ENCODE measurements around the gene HSPB1.
"Not testable (repeated sequence)": the region's sequence is repeated elsewhere in the genome, so short reads cannot be mapped to it uniquely, and the experiment has no call there.

The HSPB1 gene

DNA sequence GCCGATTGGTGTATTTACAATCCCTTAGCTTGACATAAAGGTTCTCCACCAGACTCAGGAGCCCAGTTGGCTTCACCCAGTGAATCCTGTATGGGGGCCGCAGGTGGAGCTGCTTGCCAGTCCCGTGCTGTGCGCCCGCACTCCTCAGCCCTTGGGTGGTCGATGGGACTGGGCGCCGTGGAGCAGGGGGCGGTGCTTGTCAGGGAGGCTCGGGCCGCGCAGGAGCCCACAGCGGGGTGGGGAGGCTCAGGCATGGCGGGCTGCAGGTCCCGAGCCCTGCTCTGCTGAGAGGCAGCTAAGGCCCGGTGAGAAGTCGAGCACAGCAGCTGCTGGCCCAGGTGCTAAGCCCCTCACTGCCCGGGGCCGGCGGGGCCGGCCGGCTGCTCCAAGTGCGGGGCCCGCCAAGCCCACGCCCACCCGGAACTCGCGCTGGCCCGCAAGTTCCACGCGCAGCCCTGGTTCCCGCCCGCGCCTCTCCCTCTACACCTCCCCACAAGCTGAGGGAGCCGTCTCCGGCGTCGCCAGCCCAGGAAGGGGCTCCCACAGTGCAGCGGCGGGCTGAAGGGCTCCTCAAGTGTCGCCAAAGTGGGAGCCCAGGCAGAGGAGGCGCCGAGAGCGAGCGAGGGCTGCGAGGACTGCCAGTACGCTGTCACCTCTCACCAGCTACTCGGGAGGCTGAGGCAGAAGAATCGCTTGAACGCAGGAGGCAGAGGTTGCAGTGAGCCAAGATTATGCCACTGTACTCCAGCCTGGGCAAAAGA is 7.0 kb downstream of the HSPB1 start:
- not testable (repeated sequence) for FAIRE-seq

GRCh38 chr7:76310102-76310957 is 7.9 kb downstream of the HSPB1 start:
- FAIRE-seq, result no peak

DNA sequence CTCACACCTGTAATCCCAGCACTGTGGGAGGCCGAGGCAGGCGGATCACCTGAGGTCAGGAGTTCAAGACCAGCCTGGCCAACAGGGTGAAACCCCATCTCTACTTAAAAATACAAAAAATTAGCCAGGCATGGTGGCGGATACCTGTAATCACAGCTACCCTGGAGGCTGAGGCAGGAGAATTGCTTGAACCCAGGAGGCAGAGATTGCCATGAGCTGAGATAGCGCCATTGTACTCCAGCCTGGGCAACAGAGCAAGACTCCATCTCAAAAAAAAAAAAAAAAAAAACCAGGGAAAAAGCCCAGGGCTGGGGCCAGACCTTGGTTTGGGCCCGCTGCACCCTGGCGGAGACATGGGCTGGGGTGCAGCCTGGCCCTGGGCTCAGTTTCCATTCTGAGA is 9.4 kb downstream of the HSPB1 start:
- not testable (repeated sequence) for FAIRE-seq

GRCh38 chr7:76314042-76314721 is 11.7 kb downstream of the HSPB1 start:
- FAIRE-seq, result no peak

- not testable (repeated sequence) for FAIRE-seq
Observed at GRCh38 chr7:76314740-76315139, 12.3 kb downstream of the HSPB1 start.

DNA sequence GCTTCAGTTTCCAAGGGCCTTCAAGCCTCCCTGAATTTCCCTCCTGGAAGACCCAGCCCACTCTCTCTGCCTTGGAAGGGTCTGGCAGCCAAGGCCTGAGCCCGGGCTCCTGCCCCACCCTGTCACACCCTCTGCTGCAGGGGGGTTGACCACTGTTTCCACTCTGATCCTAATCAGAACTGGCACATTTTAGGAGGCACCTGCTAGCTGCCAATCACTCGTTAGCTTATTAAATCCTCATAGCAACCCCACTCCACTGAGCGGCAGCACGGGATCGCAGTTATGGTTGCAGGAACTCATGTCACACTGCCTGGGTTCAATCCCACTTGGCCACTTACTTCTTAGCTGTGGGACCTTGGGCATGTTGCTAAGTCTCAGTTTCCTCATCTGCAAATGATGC is 12.9 kb downstream of the HSPB1 start:
- FAIRE-seq, result no peak

GRCh38 chr7:76316984-76317781 is 14.7 kb downstream of the HSPB1 start:
- FAIRE-seq, result no peak

DNA sequence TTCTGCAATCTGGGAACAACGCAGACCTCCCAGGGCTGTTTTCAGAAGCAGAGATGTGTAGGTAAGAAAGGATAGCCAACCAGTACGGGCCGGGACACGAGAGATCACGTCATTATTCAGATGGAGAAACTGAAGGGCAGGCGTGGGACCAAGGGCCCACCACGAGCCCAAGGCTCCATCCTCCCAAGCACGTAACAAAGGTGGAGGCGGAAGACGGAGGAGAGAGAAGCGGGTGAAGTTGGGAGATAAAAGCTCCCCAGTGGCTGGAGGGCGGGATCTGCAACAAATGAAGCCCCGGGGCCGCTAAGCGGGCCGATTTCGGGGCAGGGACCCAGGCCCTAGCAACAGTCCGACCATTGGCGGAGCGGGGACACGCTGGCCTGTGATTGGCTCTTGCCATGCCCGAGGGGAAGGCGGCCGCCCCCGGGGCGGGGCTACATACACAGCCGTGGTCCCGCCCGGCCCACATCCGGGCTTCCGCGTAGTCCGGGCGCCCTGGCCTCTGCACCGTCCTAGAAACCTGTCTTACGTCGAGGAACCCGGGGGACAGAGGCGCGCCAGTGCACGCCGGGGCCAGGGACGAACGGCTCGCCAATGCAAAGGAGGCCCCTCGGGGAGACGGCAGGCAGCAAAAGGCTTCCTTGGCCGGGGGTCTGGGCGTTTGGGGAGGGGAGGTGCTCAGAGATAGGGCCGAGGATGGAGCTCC is 15.5 kb downstream of the HSPB1 start:
- no peak for FAIRE-seq

DNA sequence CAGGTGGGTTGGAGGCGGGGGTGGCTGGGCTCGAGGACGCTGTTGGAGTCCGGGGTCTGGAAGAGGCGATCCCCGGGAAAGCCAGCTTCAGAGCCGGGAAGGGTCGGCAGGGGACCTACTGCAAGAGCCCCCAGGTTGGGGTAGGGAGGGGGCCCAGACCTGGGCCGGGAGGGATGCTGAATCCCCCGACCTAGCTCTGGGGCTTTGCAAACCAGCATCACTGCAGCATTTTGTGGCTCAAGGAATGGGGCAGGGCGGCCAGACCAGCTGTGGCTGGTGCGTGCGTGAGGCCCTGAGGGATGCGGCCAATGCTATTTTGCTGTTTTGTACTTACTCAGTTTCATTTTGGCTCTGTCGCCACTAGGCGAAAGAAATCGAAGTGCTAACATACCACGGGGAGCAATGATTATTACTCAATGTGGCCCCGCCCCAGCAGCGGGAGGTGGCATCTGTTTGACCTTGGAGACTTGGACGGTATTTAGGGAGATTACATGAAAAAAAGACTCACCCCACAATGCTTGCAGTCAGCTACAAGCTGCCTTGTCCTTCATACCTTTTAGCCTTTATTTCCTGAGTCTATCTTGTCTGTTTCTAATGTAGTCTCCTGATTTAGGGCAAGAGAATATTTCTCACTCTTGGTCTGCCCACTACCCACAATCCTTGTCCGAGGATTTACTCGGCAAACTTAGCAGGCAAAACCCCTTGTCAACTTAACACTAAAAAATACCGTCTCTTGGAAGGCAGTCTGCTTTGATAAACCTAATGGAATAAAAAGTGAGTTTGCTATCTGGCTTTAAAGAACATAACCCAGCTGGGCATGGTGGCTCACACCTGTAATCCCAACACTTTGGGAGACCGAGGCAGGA is 16.2 kb downstream of the HSPB1 start:
- no peak for FAIRE-seq

DNA sequence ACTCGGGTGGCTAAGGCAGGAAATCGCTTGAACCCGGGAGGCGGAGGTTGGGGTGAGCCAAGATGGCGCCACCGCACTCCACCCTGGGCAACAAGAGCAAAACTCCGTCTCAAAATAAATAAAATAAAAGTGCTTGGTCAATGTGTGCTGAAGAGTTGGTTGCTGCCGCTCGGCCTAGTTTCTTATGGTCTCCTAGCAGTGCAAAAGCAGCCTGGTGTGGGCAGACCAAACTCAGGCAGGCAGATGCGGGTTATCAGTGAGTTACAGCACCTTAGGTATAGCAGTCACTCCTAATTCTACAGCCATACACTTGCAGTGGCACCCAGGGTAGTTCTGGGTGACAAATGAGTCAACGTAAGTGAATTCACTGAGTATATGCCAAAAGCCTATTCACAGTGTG is 22.6 kb downstream of the HSPB1 start:
- FAIRE-seq, result no peak

- FAIRE-seq, result no peak
Observed at GRCh38 chr7:76325811-76326210, 23.3 kb downstream of the HSPB1 start.

GRCh38 chr7:76326646-76327233 is 24.3 kb downstream of the HSPB1 start:
- FAIRE-seq, result peak; percentile 24

DNA sequence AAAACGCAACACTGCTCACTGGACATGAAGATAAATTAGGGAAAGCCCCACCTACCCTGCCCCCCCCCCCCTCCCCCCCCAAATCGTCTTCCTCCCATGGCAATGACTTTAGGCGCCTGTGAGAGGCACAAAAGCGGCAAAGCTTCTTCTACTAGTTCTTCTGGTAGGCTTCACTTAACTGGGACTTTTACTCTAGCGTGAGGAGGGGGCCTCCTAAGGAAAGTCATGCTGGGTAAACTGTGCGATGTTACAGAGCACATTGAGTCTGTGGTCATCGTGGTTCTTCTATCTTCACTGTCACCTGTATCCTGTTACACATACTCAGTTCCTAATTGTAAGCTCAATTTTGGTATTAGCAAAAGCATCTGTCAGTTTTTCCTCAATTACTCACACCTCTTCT is 25.1 kb downstream of the HSPB1 start:
- no peak for FAIRE-seq

GRCh38 chr7:76328389-76328788 is 25.9 kb downstream of the HSPB1 start:
- FAIRE-seq, result no peak

DNA sequence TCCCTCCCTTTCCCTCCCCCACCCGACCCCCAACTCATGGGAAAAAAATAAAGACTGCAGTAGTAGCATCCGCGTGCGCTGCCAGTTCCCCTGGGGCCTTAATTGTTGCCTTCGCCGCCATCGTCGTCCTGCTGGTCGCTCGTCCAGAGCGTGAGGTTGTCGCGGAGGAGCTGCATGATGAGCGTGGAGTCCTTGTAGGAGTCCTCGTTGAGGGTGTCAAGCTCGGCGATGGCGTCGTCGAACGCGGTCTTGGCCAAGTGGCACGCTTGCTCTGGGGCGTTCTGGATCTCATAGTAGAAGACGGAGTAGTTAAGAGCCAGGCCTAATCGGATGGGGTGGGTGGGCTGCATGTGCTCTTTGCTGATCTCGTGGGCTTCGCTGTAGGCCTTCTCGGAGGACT is 27.0 kb downstream of the HSPB1 start:
- no peak for FAIRE-seq

GRCh38 chr7:76330261-76330660 is 27.8 kb downstream of the HSPB1 start:
- FAIRE-seq, result no peak

- FAIRE-seq, result no peak
Observed at GRCh38 chr7:76330673-76331072, 28.2 kb downstream of the HSPB1 start.

- FAIRE-seq, result no peak
Observed at GRCh38 chr7:76332078-76332477, 29.6 kb downstream of the HSPB1 start.

DNA sequence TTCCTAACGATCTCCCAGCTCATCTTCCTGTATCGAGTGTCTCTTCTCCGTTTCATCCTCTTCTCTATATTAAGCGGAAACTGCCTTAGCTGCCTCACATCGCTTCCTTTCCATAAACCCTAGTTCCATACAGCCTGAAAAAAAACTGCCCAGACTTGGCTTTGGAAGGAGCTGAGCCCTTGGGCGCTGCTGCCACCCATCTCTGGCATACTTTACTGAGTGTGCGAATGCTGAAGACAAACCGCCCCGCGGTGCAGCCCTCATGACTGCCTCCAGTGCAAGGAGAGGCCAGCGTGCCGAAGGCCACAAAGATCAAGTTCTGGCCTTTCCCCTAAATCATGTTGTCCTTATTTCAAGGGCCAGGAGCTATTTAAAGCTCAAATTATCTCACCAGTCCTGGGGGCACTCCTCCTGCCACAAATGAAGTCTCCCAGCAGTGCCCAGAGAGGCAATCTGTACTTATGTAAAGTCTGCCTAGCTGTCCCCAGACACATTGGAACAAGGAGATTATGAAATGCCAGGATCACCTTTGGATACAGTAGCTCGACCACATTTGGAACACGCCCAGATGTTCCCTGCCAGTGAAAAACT is 31.1 kb downstream of the HSPB1 start:
- no peak for FAIRE-seq

DNA sequence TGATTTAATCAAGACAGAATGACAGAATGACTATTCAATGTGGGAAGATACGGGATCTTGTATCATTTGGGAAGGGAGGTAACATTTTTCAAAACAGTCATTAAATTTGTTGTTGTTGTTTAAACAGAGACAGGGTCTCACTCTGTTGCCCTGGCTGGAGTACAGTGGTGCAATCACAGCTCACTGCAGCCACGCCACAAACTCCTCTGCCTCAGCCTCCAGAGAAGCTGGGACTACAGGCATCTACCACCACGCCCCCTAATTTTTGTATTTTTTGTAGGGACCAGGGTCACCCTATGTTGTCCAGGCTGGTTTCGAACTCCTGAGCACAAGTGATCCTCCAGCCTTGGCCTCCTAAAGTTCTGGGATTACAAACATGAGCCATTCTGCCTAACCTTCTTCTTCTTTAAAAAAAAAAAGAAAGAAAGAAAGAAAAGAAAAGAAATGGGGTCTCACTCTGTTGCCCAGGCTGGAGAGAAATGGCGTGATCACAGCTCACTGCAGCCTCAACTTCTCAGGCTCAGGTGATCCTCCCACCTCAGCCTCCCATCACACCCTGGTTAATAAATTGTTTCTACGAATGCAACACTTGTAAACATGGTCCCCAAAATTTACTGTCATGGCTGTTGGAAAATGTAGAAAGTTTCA is 32.0 kb downstream of the HSPB1 start:
- no peak for FAIRE-seq
